Aorta (tissue), 5 donors: ENCODE measurements around the gene SLC4A2. TPM values are rescaled to one million over a fixed set of nuclear protein-coding genes. Genes with fewer than 3 reads are reported as not detected.

Experiments
- ATAC-seq: fragments of 200-7000 bp; cut with Tn5 transposase; one replicate; pipeline ENCODE4 v1.9.1; 2022; ENCODE audit warnings: moderate library complexity; ENCODE audit not compliant: low FRiP score
- DNase-seq, 2 donors: peaks; one replicate each; pipeline ENCODE4 v3.0.0-alpha.2; 2020
- H3K27ac ChIP-seq, 2 donors: one replicate each; pipeline ENCODE4 v1.5.1; 2013; ENCODE audit warnings: low read length in 2 of 2, mild to moderate bottlenecking in 2 of 2, moderate library complexity in 2 of 2, control low read depth in 1 of 2, inconsistent platforms in 1 of 2, low read depth in 1 of 2
- H3K27me3 ChIP-seq, 2 donors: one replicate each; pipeline ENCODE4 v1.6.1; 2013; ENCODE audit warnings: control low read depth in 1 of 2, low read length in 1 of 2, mild to moderate bottlenecking in 1 of 2, moderate library complexity in 1 of 2; ENCODE audit not compliant: insufficient read depth in 2 of 2, control insufficient read depth in 1 of 2
- H3K36me3 ChIP-seq, 2 donors: one replicate each; pipeline ENCODE4 v1.6.1; 2013; ENCODE audit warnings: control low read depth in 1 of 2, low read length in 1 of 2, mild to moderate bottlenecking in 1 of 2; ENCODE audit not compliant: insufficient read depth in 2 of 2, control insufficient read depth in 1 of 2
- H3K4me1 ChIP-seq, 2 donors: one replicate each; pipeline ENCODE4 v1.6.1; 2013; ENCODE audit warnings: low read length in 2 of 2, control low read depth in 1 of 2, mild to moderate bottlenecking in 1 of 2, moderate library complexity in 1 of 2; ENCODE audit not compliant: insufficient read depth in 2 of 2, control insufficient read depth in 1 of 2
- H3K4me3 ChIP-seq, 2 donors: one replicate each; pipeline ENCODE4 v1.5.1; 2013; ENCODE audit warnings: low read length in 2 of 2, control low read depth in 1 of 2, mild to moderate bottlenecking in 1 of 2
- H3K9me3 ChIP-seq: one replicate; pipeline ENCODE4 v1.6.1; 2013; ENCODE audit warnings: mild to moderate bottlenecking, low read length; ENCODE audit not compliant: control insufficient read depth
- WGBS, 2 donors: extraction: QIAGEN DNeasy Blood & Tissue Kit; methylation state at CpG; one replicate each; pipeline ENCODE4 v1.1.7; 2013; 5-methylcytosine and 5-hydroxymethylcytosine counted together
- intact Hi-C, 2 donors: fragments of 100-400 bp; cut with DNase I; formaldehyde crosslinking; loops; one replicate each; pipeline versions ENCODE4 v1.14.2 to v1.15.0; 2022
- polyA plus RNA-seq, 2 donors: library from polyadenylated mRNA; stranded (reverse); fragments of 200-250 nt; gene quantifications; one replicate each; pipeline ENCODE4 v1.2.3, GENCODE V29; 2013
- total RNA-seq, 2 donors: library from RNA; stranded (reverse); fragmentation: NEBNext Ultra II Directional; extraction: Animal tissue kit (Norgen Biotek cat#: 25700); gene quantifications; one replicate each; pipeline ENCODE4 v1.2.1, GENCODE V29; 2021
- donor health status: healthy with polysubstance abuse.
- donor health status: Bipolar disorder and iron deficiency.
- donor health status: DM: no; HTN: no; CAD: no.
- donor health status: DM: no; HTN: no; CAD: no.
- donor health status: DM: yes; HTN: yes; CAD: no.

The SLC4A2 gene
- total and polyA plus RNA-seq, 4 donors = 37.1 to 215 (median 123) TPM

DNA sequence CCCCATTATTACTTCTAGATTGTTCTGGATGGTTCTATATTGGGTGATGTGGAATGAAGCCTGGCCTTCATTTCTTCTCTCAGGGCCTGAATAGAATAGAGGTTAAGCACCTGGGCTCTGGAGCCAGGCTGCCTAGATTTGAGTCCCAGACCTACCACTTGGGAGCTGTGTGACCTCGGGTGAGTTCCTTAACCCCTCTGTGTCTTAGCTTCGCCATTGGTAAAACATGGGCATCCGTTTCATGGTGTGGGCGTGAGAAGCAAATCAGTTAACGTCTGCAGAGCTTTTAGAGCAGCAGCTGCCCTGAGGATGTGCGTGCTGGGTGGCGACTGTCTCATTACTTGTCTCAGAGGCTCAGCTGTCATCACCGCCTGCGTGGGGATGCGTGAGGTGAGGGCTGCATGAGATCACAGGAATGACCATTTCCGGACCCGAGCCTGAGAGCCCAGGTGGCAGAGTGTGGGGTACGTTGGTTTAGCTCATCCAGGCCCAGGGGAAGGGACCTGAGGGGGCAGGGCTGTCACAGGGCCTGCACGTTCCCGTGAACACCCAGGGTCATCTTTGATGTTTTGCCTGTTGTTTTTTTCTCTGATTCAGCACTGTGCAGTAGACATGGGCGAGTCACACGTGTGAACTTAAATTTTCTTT is 36.6 kb downstream of the SLC4A2 start:
- H3K27ac ChIP-seq = no peak overlapping the region
- WGBS, 2 donors = 85 to 88% methylated on average over 17 of the region's 17 CpGs
- ATAC-seq (no peak), DNase-seq (no peak)
- no peaks in the 10 kb centered on the region for H3K4me1 ChIP-seq
- H3K9me3 ChIP-seq = no peaks in the 10 kb centered on the region
- no peak overlapping the region for H3K4me3 ChIP-seq
- H3K27me3 ChIP-seq = no peaks in the 10 kb centered on the region
- H3K36me3 ChIP-seq = no peaks in the 10 kb centered on the region
- intact Hi-C loops = no loop called here

DNA sequence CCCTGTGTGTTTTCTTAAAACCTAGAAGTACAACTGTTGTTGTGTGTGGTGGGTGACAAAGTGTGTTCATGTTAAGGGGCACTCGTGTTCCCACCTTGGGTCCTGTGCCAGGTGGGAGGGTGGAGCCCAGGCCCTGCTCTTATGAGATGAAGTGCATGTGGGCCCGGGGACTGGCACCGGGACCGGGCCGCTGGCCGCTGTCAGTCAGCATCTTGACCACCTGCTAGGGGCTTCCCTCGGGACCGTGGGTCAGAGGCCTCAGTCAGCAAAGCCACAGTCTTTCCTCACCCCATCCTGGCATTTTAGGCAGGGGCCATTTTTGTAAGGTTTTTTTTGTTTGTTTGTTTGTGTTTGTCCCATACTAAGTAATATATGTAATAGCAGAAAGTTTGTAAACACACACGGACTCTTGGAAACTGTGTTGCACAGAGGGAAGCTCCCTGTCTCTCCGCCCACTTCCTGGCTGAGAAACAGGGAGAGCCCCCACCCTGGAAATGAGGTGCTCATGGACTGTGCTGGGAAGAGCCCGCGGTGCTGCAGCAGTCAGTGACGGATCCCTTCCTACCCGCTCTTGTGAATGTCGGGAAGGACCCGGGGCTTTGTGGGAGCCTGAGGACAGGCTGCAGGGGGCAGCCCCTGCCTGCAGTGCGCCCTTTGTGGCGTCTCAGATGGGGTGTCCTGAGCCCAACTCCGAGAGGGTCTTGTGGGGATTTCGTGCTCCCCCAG is 40.3 kb downstream of the SLC4A2 start:
- no peaks in the 10 kb centered on the region for H3K36me3 ChIP-seq
- no peak overlapping the region for H3K4me3 ChIP-seq
- no peak for DNase-seq
- no peaks in the 10 kb centered on the region for H3K27me3 ChIP-seq
- no peaks in the 10 kb centered on the region for H3K9me3 ChIP-seq
- peak; percentile 45 for ATAC-seq
- H3K27ac ChIP-seq = no peak overlapping the region
- intact Hi-C loops = no loop called here
- no peaks in the 10 kb centered on the region for H3K4me1 ChIP-seq
- WGBS, 2 donors = 85 to 86% methylated on average over 20 of the region's 20 CpGs

DNA sequence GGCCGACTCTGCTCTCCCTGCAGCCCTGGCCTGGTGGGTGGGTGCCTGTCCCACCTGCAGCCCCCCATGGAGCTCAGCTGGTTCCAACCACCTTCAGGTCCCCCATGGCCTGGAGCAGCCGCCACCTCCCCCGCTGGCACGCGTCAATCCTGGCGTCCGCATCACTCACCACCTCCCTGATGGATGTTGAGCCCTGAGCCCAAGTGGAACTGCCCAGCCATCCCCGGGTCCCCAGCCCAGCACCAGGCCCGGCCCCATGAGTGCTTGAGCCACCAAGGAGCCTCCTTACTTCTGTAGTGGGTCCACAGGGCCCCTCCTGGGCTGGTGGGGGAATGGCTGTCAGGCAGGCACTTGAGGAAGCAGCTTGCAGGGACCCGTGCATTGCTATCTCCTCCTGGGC is 41.5 kb downstream of the SLC4A2 start:
- no peak overlapping the region for H3K4me3 ChIP-seq
- no peaks in the 10 kb centered on the region for H3K4me1 ChIP-seq
- ATAC-seq = peak; percentile 19
- intact Hi-C loops = no loop called here
- H3K9me3 ChIP-seq = no peaks in the 10 kb centered on the region
- H3K27me3 ChIP-seq = no peaks in the 10 kb centered on the region
- H3K27ac ChIP-seq = no peak overlapping the region
- 87 to 90% methylated on average over 10 of the region's 10 CpGs for WGBS, 2 donors
- no peaks in the 10 kb centered on the region for H3K36me3 ChIP-seq
- no peak for DNase-seq

DNA sequence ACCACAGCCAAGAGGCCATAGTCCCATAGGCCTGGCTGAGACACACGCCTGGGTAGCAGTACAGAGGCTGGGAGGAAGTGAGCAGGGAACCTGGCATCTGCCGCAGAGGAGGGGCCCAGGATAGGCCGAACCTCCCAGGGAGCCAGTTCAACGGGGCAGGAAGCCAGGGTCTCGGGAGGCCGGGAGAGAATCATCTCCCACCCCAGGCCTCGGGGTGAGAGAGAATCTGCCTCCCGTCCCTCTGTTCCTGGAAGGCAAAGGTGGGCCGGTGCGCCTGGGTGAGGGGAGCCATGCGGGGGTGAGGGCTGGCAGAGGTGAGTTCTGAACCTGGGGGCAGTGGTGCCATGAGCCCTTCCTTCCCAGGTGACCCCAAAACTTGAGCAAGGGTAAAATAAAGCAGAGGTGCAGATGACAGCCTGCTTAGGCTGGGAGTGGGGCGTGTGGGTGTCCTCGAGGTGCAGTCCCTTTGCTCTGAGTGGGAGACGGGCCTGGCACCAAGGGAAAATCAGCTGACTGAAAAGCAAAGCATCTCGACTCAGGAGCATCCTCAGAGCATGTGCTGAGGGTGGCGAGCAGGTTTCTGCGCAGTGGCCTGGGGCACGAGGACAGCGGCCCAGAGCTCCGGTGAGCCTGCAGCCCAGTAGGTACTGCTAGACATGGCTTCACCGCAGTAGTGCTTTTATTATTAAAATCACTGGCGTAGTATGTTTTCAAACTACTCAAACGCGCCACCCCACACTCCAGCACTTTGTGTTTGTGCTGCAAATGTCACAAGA is 42.4 kb downstream of the SLC4A2 start:
- no peak for DNase-seq
- no peaks in the 10 kb centered on the region for H3K9me3 ChIP-seq
- H3K4me3 ChIP-seq = no peak overlapping the region
- H3K27me3 ChIP-seq = no peaks in the 10 kb centered on the region
- H3K4me1 ChIP-seq = no peaks in the 10 kb centered on the region
- H3K27ac ChIP-seq = no peak overlapping the region
- 87 to 88% methylated on average over 24 of the region's 24 CpGs for WGBS, 2 donors
- intact Hi-C loops = no loop called here
- no peaks in the 10 kb centered on the region for H3K36me3 ChIP-seq
- peak; percentile 10 for ATAC-seq

DNA sequence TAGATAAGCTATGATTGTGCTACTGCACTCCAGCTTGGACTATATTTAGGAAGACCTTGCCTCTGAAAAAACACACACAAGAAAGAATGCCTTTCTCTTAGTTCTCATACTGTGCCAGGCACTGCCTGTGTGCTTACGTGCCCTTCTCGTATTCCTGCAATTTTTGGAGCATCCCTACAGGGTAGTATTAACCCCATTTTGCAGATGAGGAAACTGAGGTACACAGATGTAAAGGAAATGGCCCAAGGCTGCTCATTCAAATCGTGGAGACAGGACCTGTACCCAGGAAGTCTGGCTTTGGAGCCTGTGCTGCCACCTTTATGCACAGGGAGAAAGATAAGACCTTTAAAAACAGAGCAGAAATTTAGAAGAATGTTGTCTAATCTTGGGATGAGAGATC is 43.6 kb downstream of the SLC4A2 start:
- no peak overlapping the region for H3K27ac ChIP-seq
- H3K9me3 ChIP-seq = no peaks in the 10 kb centered on the region
- DNase-seq (no peak), ATAC-seq (no peak)
- intact Hi-C loops = no loop called here
- H3K27me3 ChIP-seq = no peaks in the 10 kb centered on the region
- no peaks in the 10 kb centered on the region for H3K36me3 ChIP-seq
- no peak overlapping the region for H3K4me3 ChIP-seq
- H3K4me1 ChIP-seq = no peaks in the 10 kb centered on the region
- 84 to 89% methylated on average over 3 of the region's 3 CpGs for WGBS, 2 donors

DNA sequence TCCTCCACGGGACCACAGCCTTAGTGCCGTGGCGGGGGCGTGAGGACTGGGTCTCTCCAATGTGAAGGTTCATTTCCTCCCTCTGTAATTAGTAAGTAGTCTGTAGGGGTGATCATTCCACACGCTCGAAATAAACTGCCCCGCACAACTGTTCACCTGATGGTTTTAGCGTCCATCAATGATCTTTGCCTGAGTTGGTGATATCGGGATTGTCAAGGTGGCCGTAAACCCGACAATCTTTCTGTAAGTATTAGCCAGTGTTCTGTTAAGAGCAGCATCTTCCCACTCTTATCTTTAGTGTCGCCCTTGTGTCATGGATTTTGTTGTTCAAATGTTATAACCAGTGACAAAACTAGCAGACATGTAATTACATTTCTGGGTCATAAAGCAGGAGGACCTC is 44.6 kb downstream of the SLC4A2 start:
- DNase-seq (no peak), ATAC-seq (no peak)
- intact Hi-C loops = no loop called here
- Histone ChIP-seq H3K27me3 (no peaks in the 10 kb centered on the region), H3K4me3 (no peak overlapping the region), H3K4me1 (no peaks in the 10 kb centered on the region), H3K27ac (no peak overlapping the region), H3K36me3 (no peaks in the 10 kb centered on the region), H3K9me3 (no peaks in the 10 kb centered on the region)
- 91% methylated on average over 12 of the region's 12 CpGs for WGBS, 2 donors

DNA sequence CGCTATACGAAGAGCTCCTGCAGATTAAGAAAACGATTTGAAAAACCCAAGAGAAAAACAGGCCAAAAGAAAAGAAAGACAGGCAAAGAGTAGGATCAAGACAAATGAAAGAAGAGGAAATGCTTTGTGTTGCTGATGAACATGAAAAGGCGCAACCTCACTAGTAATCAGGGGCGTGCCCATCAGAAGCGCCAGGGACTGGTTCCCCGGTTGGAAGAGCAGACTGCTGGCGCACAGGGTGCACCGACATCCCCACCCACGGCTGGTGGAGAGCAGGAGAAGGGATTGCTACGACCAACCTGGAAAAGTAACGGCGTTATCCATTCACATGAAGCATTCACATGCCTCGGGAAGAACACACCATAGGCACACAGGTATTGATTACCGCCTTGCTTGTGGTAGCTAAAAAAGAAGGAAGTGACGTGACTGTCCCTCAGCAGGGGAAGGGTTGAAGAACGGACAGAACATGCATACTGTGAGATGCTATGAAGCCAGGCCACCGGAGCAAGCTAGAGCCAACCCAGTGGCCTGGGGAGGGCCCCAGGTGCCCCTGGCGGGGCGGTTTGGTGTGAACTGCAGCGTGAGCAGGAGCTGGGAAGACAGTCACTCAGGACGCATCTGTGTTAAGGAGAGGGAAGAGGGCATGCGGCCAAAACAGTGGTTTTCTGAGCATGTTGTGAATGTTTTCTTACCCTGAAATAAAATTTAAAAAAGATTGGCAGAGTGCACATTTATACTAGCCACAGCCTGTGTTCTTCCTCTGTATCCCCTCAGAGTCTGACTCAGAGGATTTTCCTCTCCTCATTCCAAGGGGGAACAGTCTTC is 45.2 kb downstream of the SLC4A2 start:
- intact Hi-C loops = no loop called here
- no peak overlapping the region for H3K27ac ChIP-seq
- no peak for DNase-seq
- H3K36me3 ChIP-seq = no peaks in the 10 kb centered on the region
- ATAC-seq = no peak
- WGBS, 2 donors = 84 to 87% methylated on average over 23 of the region's 23 CpGs
- no peaks in the 10 kb centered on the region for H3K9me3 ChIP-seq
- H3K4me3 ChIP-seq = no peak overlapping the region
- H3K4me1 ChIP-seq = no peaks in the 10 kb centered on the region
- no peaks in the 10 kb centered on the region for H3K27me3 ChIP-seq

DNA sequence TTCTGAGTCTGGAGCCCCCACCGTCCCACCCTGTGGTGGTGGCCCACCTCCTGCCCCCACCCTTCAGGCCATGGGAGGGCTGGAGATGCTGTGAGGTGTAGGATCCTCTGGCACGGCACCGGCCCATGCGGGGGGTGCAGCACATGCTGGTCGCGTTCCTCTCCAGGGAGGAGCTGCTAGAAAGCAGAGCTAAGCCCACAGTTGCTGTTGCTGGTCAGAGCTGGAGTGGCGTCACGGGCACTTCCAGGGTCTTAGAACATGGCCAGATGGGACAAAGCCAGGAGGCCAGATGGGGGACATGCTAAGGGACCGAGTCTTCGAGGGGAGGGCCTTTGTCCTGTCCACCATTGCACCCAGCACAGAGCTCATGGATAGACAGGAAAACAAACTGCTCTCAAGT is 48.5 kb downstream of the SLC4A2 start:
- no peak for DNase-seq
- intact Hi-C loops = loop anchor here in 1 of 2 donors (2.0 kb wide), 1 partner anchor 17 kb away; no protein-coding TSS in a partner anchor
- 89 to 90% methylated on average over 10 of the region's 10 CpGs for WGBS, 2 donors
- ATAC-seq = no peak
- no peaks in the 10 kb centered on the region for H3K9me3 ChIP-seq
- no peaks in the 10 kb centered on the region for H3K4me1 ChIP-seq
- H3K27me3 ChIP-seq = no peaks in the 10 kb centered on the region
- no peak overlapping the region for H3K27ac ChIP-seq
- H3K4me3 ChIP-seq = no peak overlapping the region
- H3K36me3 ChIP-seq = no peaks in the 10 kb centered on the region
